ENCODE results near the gene PARN. TPM values are rescaled to one million over a fixed set of nuclear protein-coding genes. Genes with fewer than 3 reads are reported as not detected.

PARN gene
- total RNA-seq, 2 donors from 2014 or later = 24.1 to 99.9 TPM

DNA sequence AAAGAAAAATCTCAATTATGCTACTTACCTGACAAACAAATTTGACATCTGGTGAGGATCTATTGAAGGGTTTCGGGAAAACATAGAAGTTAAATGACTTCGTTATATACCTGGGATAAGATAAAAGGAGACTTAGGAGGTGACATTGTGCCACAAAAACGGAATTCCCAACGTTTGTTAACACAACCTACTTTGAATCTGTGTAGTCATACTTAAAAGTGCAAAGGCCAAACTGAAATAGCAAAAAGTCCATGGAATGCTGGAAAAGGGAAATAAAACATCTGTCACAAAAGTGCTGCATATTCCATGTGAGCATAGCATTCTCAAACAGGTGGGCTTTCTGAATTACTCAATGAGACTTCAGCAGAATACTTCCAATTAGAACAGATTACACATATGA, 3.0 kb downstream of the PARN start:
- Histone ChIP-seq H3K9me3 (no peaks in the 10 kb centered on the region), H3K4me3 (no peak overlapping the region), H3K36me3 (replicated peaks in 1 of 2; ENCODE audit: insufficient read depth in 1 of 2, low read depth in 2 of 2) (no peaks in the 10 kb centered on the region), H3K27ac (no peak overlapping the region), H3K4me1 (peaks cover 17% of the 10 kb centered on the region), H3K27me3 (no peaks in the 10 kb centered on the region)
- TF ChIP-seq, protein P1, sequence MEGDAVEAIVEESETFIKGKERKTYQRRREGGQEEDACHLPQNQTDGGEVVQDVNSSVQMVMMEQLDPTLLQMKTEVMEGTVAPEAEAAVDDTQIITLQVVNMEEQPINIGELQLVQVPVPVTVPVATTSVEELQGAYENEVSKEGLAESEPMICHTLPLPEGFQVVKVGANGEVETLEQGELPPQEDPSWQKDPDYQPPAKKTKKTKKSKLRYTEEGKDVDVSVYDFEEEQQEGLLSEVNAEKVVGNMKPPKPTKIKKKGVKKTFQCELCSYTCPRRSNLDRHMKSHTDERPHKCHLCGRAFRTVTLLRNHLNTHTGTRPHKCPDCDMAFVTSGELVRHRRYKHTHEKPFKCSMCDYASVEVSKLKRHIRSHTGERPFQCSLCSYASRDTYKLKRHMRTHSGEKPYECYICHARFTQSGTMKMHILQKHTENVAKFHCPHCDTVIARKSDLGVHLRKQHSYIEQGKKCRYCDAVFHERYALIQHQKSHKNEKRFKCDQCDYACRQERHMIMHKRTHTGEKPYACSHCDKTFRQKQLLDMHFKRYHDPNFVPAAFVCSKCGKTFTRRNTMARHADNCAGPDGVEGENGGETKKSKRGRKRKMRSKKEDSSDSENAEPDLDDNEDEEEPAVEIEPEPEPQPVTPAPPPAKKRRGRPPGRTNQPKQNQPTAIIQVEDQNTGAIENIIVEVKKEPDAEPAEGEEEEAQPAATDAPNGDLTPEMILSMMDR (IDR thresholded peaks at IDR 0.05) = no peak
- TF ChIP-seq POLR2A (IDR thresholded peaks at IDR 0.05) = no peak
- ATAC-seq = no peak
- DNase-seq = no peak
- 83 to 84% methylated on average over 4 of the region's 4 CpGs for WGBS, 2 donors
- intact Hi-C loops (cut with DNase I) = no loop called here

DNA sequence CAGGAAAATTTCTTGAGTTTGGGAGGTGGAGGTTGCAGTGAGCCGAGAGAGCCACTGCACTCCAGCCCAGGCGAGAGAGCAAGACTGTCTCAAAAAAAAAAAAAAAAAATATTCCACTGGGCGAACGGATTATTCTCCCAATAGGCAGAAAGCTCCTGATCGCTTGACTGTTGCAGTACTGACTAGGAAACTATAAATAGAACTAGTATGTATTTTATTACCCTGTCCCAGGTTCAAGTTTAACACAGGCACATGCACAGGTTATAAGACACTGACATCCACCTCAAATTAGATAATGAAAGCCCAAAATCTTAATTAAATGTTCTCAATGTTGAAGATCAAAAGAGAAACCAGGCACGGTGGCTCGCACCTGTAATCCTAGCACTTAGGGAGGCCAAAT, 11.5 kb downstream of the PARN start:
- TF ChIP-seq, protein P1 (IDR thresholded peaks at IDR 0.05) = no peak
- TF ChIP-seq POLR2A (IDR thresholded peaks at IDR 0.05) = no peak
- ATAC-seq (no peak), DNase-seq (no peak)
- Histone ChIP-seq H3K4me1 (no peaks in the 10 kb centered on the region), H3K9me3 (no peaks in the 10 kb centered on the region), H3K36me3 (replicated peaks in 1 of 2; ENCODE audit: insufficient read depth in 1 of 2, low read depth in 2 of 2) (peaks cover 0 to 8% of the 10 kb centered on the region in 2 donors), H3K27ac (no peak overlapping the region), H3K4me3 (no peak overlapping the region), H3K27me3 (no peaks in the 10 kb centered on the region)
- intact Hi-C loops (cut with DNase I) = no loop called here
- 94 to 96% methylated on average over 7 of the region's 7 CpGs for WGBS, 2 donors

DNA sequence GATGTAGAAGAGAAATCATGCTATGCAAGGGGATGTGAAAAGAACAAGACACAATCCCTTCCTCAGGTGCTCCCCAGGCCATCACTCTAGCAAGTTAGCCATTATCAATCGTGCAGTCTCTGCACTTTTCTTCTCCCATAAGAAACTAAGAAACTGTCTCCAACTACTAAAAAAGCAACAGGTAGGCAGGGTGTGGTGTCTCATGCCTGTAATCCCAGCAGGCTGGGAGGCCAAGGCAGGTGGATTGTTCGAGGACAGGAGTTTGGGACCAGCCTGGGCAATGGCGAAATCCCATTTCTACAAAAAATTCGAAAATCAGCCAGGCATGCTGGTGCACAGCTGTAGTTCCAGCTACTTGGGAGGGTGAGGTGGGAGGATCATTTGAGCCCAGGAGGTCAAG, 13.8 kb downstream of the PARN start:
- H3K36me3 ChIP-seq (replicated peaks in 1 of 2; ENCODE audit: insufficient read depth in 1 of 2, low read depth in 2 of 2) = peaks cover 0 to 12% of the 10 kb centered on the region in 2 donors
- no peaks in the 10 kb centered on the region for H3K4me1 ChIP-seq
- no peaks in the 10 kb centered on the region for H3K9me3 ChIP-seq
- 88% methylated on average over 4 of the region's 4 CpGs for WGBS, 2 donors
- H3K27me3 ChIP-seq = no peaks in the 10 kb centered on the region
- no peak overlapping the region for H3K27ac ChIP-seq
- no peak for DNase-seq
- ATAC-seq = no peak
- TF ChIP-seq POLR2A (IDR thresholded peaks at IDR 0.05) = no peak
- TF ChIP-seq, protein P1 (IDR thresholded peaks at IDR 0.05) = no peak
- intact Hi-C loops (cut with DNase I) = no loop called here
- no peak overlapping the region for H3K4me3 ChIP-seq

DNA sequence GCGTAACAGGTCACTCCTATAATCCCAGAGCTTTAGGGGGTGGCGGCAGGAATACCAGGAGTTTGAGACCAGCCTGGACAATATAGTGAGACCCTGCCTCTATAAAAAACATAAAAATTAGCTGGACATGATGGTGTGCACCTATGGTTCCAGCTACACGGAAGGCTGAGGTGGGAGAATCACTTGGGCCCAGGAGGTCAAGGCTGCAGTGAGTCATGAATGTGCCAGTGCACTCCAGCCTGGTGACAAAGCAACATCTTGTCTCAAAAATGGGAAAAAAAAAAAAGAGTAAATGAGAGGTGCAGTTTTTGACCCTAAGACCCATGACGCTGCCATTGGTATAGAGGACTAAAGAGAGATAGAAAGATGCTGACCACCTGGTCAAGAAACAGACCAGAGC, 16.1 kb downstream of the PARN start:
- no peak for ATAC-seq
- 97 to 99% methylated on average over 4 of the region's 4 CpGs for WGBS, 2 donors
- no peak overlapping the region for H3K4me3 ChIP-seq
- peaks cover 0 to 20% of the 10 kb centered on the region in 2 donors for H3K36me3 ChIP-seq (replicated peaks in 1 of 2; ENCODE audit: insufficient read depth in 1 of 2, low read depth in 2 of 2)
- intact Hi-C loops (cut with DNase I) = no loop called here
- no peak overlapping the region for H3K27ac ChIP-seq
- DNase-seq = no peak
- no peaks in the 10 kb centered on the region for H3K27me3 ChIP-seq
- no peaks in the 10 kb centered on the region for H3K4me1 ChIP-seq
- TF ChIP-seq, protein P1 (IDR thresholded peaks at IDR 0.05) = no peak
- TF ChIP-seq POLR2A (IDR thresholded peaks at IDR 0.05) = no peak
- no peaks in the 10 kb centered on the region for H3K9me3 ChIP-seq

DNA sequence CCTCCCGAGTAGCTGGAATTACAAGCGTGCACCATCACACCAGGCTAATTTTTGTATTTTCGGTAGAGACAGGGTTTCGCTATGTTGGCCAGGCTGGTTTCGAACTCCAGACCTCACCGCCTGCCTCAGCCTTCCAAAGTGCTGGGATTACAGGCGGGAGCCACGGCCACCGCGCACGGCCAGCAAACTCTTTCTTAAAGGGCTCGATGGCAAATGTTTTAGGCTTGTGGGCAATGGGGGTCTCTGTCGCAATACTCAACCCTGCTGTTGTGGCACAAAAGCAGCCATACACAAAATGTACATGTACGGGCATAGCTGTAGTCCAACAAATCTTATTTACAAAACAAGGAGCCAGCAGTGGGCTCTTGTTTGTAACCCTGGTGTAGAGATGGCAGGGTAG, 18.4 kb downstream of the PARN start:
- DNase-seq (no peak), ATAC-seq (no peak)
- H3K27me3 ChIP-seq = no peaks in the 10 kb centered on the region
- no peak overlapping the region for H3K4me3 ChIP-seq
- intact Hi-C loops (cut with DNase I) = no loop called here
- no peak for TF ChIP-seq POLR2A (IDR thresholded peaks at IDR 0.05)
- TF ChIP-seq, protein P1 (IDR thresholded peaks at IDR 0.05) = no peak
- 91 to 100% methylated on average over 12 to 14 of the region's 14 CpGs for WGBS, 2 donors
- peaks cover 0 to 22% of the 10 kb centered on the region in 2 donors for H3K36me3 ChIP-seq (replicated peaks in 1 of 2; ENCODE audit: insufficient read depth in 1 of 2, low read depth in 2 of 2)
- no peaks in the 10 kb centered on the region for H3K4me1 ChIP-seq
- no peak overlapping the region for H3K27ac ChIP-seq
- no peaks in the 10 kb centered on the region for H3K9me3 ChIP-seq

Measured in body of pancreas (tissue), 4 donors.